Mesodermal cell (in vitro differentiated cells): ENCODE results near the gene DCPS.
A peak's percentile ranks its signal among the peaks of the same experiment; 100 is the strongest.

ENCODE experiments used
- H3K27ac ChIP-seq: 2 replicates; pipeline ENCODE4 v1.7.0; 2013; ENCODE audit warnings: mild to moderate bottlenecking, low read depth, low read length, moderate library complexity; ENCODE audit not compliant: severe bottlenecking
- H3K36me3 ChIP-seq: 2 replicates; pipeline ENCODE4 v1.7.1; 2013; ENCODE audit warnings: mild to moderate bottlenecking, low read length, moderate library complexity; ENCODE audit not compliant: control insufficient read depth, insufficient read depth
- H3K4me1 ChIP-seq: one replicate; pipeline ENCODE4 v1.7.1; 2013; ENCODE audit warnings: mild to moderate bottlenecking, low read length; ENCODE audit not compliant: insufficient read depth, control insufficient read depth, poor library complexity, severe bottlenecking
- H3K4me3 ChIP-seq: 2 replicates; pipeline ENCODE4 v1.7.0; 2013; ENCODE audit warnings: low read length, control low read depth, mild to moderate bottlenecking; ENCODE audit not compliant: insufficient read depth, poor library complexity, severe bottlenecking; ENCODE audit errors: extremely low read depth
- H3K9me3 ChIP-seq: 2 replicates; pipeline ENCODE4 v1.7.1; 2013; ENCODE audit warnings: mild to moderate bottlenecking, low read length, moderate library complexity; ENCODE audit not compliant: control insufficient read depth
- WGBS, 2 experiments: methylation state at CpG; one replicate each; pipeline ENCODE4 v1.1.5; 2013; ENCODE audit warnings: missing lambda C conversion rate in 2 of 2; ENCODE audit not compliant: insufficient coverage in 2 of 2; 5-methylcytosine and 5-hydroxymethylcytosine counted together

The DCPS gene

GRCh38 chr11:126328444-126328843 lies 24.6 kb downstream of the DCPS start:
- no peaks in the 10 kb centered on the region for H3K9me3 ChIP-seq
- no peak overlapping the region for H3K4me3 ChIP-seq
- peak overlapping the region; percentile 36 for H3K27ac ChIP-seq
- 85 to 94% methylated on average over 4 to 12 of the region's 12 CpGs for WGBS, 2 experiments
- H3K4me1 ChIP-seq: no peaks in the 10 kb centered on the region
- H3K36me3 ChIP-seq: no peaks in the 10 kb centered on the region

GRCh38 chr11:126328938-126329643 lies 25.2 kb downstream of the DCPS start:
- H3K27ac ChIP-seq: peak overlapping the region; percentile 36
- no peaks in the 10 kb centered on the region for H3K4me1 ChIP-seq
- H3K36me3 ChIP-seq: no peaks in the 10 kb centered on the region
- H3K9me3 ChIP-seq: no peaks in the 10 kb centered on the region
- H3K4me3 ChIP-seq: no peak overlapping the region
- WGBS, 2 experiments: 82 to 91% methylated on average over 7 to 9 of the region's 9 CpGs

DNA sequence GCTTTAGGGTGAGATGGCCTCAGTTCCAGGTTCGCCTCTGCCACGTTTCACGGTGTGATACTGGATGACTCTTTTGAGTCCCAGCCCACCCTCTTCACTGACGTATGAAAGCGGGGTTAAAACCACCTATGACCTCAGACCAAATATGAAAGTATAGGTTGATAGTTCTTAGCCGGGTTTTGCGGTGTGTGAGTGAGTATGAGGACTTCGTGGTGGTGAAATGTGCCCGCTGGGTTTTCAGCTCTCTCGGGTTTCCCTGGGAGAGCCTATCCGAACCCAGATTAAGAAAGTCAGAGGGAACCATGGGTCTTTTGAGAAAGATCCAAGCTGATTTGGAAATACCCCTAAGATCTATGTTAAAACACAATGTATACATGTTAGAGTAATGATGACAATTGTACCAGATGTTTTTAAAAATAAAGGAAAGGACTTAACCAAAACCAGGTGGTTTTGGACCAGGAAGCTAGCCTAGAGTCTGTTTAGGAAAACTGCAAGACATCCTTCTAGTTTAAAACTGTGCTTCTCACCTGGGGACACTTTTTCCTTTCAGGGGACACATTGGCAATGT lies 25.9 kb downstream of the DCPS start:
- H3K27ac ChIP-seq: no peak overlapping the region
- H3K4me1 ChIP-seq: no peaks in the 10 kb centered on the region
- 94 to 96% methylated on average over 6 to 9 of the region's 11 CpGs for WGBS, 2 experiments
- no peaks in the 10 kb centered on the region for H3K9me3 ChIP-seq
- no peaks in the 10 kb centered on the region for H3K36me3 ChIP-seq
- no peak overlapping the region for H3K4me3 ChIP-seq

- H3K36me3 ChIP-seq: no peaks in the 10 kb centered on the region
- H3K4me3 ChIP-seq: no peak overlapping the region
- no peaks in the 10 kb centered on the region for H3K9me3 ChIP-seq
- H3K4me1 ChIP-seq: peaks cover 12% of the 10 kb centered on the region
- WGBS, 2 experiments: 96 to 97% methylated on average over 9 of the region's 13 CpGs
- no peak overlapping the region for H3K27ac ChIP-seq
Observed at GRCh38 chr11:126331286-126331685, 27.4 kb downstream of the DCPS start.

DNA sequence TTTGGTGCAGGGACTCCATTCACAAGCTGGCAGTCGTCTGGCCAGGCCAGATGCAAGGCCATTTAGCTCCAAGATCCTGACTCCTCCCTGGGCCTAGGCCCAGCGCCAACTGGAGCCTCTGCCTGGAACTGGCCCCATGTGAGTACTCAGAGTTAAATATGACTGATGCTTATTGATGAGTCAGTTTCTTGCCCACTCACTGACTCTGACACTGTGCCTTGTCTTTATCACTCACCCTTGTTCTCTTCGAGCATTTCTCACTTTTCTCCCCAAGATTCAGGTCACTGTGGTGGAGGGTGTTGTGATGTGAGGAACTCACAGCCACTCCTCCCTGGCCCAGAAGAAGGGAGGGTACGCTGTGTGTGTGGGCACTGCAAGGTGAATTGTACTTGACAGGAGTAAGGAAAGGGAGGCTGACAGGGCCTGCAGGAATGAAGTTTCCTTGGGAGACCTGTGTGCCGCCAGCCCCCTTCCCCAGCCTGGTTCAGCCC lies 28.4 kb downstream of the DCPS start:
- Histone ChIP-seq H3K4me3 (no peak overlapping the region), H3K4me1 (peaks cover 22% of the 10 kb centered on the region), H3K27ac (no peak overlapping the region), H3K36me3 (no peaks in the 10 kb centered on the region), H3K9me3 (no peaks in the 10 kb centered on the region)
- 85 to 93% methylated on average over 2 of the region's 5 CpGs for WGBS, 2 experiments

DNA sequence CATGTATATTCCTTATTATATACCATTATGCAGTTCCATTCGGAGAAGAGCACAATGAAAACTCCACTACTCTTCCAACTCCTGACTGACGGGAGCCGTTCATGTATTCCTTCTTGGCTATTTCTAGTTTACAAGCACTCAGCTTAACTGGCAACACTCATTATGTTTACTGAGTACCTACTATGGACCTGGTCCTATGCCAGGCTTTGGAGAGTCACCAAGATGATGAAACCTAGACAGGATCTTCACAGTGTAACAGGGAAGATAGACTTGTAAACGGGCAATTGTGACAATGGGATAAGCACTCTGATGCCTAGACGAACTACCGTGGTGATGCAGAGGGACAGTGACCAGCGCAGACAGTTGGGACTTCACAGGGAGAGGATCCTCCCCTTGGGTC lies 29.3 kb downstream of the DCPS start:
- Histone ChIP-seq H3K27ac (no peak overlapping the region), H3K9me3 (no peaks in the 10 kb centered on the region), H3K4me3 (no peak overlapping the region), H3K4me1 (peaks cover 28% of the 10 kb centered on the region), H3K36me3 (peaks cover under 1% of the 10 kb centered on the region)
- 90 to 93% methylated on average over 7 of the region's 7 CpGs for WGBS, 2 experiments

GRCh38 chr11:126334659-126335462 lies 31.0 kb downstream of the DCPS start:
- Histone ChIP-seq H3K36me3 (peaks cover 10% of the 10 kb centered on the region), H3K9me3 (no peaks in the 10 kb centered on the region), H3K4me1 (peaks cover 28% of the 10 kb centered on the region), H3K4me3 (no peak overlapping the region), H3K27ac (peak overlapping the region; percentile 67)
- 96 to 98% methylated on average over 3 to 5 of the region's 6 CpGs for WGBS, 2 experiments

DNA sequence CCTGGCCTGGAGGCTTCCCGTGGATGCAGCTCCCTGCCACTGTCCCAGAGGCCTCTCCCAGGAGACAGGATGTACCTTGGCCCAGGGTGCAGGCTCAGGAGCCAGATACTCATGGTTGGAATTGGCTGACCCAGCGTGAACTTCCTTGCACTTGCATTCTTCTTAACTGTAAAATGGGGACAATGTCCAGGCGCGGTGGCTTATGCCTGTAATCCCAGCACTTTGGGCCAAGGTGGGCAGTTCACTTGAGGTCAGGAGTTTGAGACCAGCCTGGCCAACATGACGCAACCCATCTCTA lies 31.6 kb downstream of the DCPS start:
- Histone ChIP-seq H3K4me3 (no peak overlapping the region), H3K4me1 (peaks cover 29% of the 10 kb centered on the region), H3K27ac (no peak overlapping the region), H3K9me3 (no peaks in the 10 kb centered on the region), H3K36me3 (peaks cover 10% of the 10 kb centered on the region)
- 82 to 100% methylated on average over 4 to 5 of the region's 5 CpGs for WGBS, 2 experiments

GRCh38 chr11:126336138-126336541 lies 32.3 kb downstream of the DCPS start:
- Histone ChIP-seq H3K27ac (peak overlapping the region; percentile 29), H3K4me3 (no peak overlapping the region), H3K36me3 (peaks cover 10% of the 10 kb centered on the region), H3K9me3 (no peaks in the 10 kb centered on the region), H3K4me1 (peaks cover 36% of the 10 kb centered on the region)
- WGBS, 2 experiments: 80 to 82% methylated on average over 5 to 7 of the region's 8 CpGs

GRCh38 chr11:126336671-126337101 lies 32.8 kb downstream of the DCPS start:
- Histone ChIP-seq H3K27ac (peak overlapping the region; percentile 45), H3K9me3 (no peaks in the 10 kb centered on the region), H3K36me3 (peaks cover 10% of the 10 kb centered on the region), H3K4me3 (no peak overlapping the region), H3K4me1 (peaks cover 42% of the 10 kb centered on the region)
- 77 to 88% methylated on average over 4 to 9 of the region's 9 CpGs for WGBS, 2 experiments
